B cell (primary cell): ENCODE results near the gene THUMPD2.

Experiments
- CTCF ChIP-seq: fragments of 200-600 bp; IDR thresholded peaks from one replicate; pipeline ENCODE4 v1.8.0; 2022; ENCODE audit warnings: antibody characterized with exemption, mild to moderate bottlenecking
- EZH2 ChIP-seq: IDR thresholded peaks from 2 replicates; pipeline ENCODE4 v1.6.1; 2012; ENCODE audit warnings: borderline replicate concordance, low read depth, mild to moderate bottlenecking, moderate library complexity, low read length; ENCODE audit not compliant: insufficient read depth, poor library complexity, severe bottlenecking

DNA sequence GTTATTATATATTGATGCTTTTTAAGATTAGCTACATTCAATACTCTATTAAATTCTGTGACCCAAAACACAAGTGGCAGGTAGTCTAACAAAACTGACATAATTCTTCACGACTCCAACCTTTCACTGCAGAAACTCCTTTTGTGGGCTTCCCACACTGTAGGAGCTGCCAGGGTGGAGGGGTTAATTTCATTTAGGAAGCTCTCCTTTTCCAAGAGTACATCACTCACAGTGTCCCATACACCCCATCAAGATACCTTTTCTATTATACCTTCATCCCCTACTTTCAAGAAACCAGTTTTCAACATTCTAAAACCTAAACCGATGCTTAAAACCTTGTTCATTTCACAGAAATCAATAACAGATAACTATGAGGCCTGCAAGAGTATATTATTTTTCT, 825 bp downstream of the THUMPD2 start:
- TF ChIP-seq CTCF (no peak), EZH2 (no peak)
